ENCODE results near the gene EED. TPM values are rescaled to one million over a fixed set of nuclear protein-coding genes. Genes with fewer than 3 reads are reported as not detected.

Gene EED, protein sequence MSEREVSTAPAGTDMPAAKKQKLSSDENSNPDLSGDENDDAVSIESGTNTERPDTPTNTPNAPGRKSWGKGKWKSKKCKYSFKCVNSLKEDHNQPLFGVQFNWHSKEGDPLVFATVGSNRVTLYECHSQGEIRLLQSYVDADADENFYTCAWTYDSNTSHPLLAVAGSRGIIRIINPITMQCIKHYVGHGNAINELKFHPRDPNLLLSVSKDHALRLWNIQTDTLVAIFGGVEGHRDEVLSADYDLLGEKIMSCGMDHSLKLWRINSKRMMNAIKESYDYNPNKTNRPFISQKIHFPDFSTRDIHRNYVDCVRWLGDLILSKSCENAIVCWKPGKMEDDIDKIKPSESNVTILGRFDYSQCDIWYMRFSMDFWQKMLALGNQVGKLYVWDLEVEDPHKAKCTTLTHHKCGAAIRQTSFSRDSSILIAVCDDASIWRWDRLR
- 25.2 TPM for total RNA-seq

DNA sequence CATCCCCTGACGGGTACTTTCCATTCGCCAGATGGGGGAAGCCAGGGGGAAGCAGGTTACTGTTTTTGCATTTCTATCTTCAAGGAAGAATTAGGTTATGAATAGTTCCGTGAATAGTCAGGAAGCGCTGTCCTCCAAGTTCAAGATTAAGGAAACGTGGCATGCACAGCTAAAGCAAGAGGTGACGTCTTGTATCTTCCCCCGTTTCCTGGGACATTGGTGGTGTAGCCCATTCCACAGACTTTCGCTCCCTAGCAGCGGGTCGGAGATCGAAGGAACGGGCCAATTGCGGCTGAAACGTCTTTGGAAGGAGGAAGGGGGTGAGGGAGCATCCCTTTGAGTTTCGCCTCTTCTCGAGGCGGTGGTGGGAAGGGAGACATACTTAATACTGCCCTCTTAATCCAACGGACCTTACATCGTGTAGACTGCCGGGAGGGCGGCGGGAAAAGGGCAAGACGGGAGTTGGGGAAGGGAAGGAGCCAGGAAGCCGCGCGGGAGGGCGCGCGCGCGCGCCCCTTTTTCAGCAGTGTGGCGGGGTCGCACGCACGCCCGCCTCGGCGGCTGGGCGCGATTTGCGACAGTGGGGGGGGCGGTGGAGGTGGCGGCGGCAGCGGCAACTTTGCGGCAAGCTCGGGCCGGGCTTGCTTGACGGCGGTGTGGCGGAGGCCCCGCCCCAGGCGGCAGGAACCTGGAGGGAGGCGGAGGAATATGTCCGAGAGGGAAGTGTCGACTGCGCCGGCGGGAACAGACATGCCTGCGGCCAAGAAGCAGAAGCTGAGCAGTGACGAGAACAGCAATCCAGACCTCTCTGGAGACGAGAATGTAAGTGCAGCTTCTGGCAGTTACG is at the start of gene EED:
EED (plus strand) TSS at position 232 of the 847 bp plus-strand sequence; CDS start at position 709, 477 bp downstream.
- peak; percentile 98 for DNase-seq

DNA sequence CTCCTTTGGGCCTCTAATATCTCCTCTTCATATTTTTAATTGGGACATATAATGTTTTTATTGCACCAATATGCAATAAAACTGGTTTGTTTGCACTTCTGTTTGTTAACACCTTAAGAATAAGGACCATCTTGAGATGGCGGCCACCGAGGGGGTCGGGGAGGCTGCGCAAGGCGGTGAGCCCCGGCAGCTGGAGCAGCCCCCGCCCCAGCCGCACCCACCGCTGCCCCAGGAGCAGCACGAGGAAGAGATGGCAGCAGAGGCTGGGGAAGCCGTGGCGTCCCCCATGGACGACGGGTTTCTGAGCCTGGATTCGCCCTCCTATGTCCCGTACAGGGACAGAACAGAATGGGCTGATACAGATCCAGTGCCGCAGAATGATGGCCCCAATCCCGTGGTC is 49.6 kb upstream of the EED start:
- no peak for DNase-seq

DNA sequence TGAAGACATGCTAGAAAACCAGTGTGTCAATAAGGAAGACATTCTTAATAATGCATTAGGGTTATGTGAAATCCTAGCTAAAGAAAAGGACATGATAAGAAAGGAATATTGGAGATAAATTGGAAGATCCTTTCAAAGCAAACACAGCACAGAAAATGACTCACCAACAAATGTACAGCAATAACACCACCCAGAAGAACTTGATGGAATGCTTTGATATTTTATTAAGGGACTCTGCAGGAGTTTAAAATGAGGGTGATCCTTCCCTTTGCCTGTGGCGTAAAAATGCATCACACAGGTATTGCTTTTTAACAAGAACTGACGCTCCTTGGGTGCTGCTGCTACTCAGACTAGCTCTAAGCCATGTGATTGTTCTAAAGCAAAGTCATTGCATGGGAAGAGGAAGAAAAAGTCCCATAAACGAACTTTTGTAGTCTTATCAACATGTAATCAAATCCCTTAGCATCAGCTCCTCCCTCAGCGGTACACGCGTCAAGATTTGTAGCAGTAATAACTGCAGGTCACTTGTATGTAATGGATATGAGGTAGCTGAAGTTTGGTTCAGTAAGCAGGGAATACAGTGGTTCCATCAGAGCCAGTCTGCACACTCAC is 48.4 kb upstream of the EED start:
- no peak for DNase-seq

DNA sequence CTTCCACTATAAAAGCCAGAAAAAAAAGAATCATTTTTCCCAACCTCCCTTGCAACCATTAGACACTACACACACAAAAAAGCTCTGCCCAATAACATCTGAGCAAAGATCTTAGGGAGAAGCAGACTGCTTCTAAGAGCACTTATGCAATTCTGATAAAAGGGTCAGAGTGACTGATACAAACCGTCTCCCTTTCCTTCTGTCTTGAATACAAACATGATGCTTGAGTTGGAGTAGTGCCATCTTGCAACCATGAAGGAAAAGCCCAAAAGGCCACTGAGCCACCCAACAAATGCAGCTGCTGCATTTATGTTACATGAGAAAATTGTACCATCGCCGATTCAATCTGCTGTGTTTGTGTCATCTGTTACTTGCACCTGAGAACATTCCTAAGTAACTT is 47.6 kb upstream of the EED start:
- no peak for DNase-seq

DNA sequence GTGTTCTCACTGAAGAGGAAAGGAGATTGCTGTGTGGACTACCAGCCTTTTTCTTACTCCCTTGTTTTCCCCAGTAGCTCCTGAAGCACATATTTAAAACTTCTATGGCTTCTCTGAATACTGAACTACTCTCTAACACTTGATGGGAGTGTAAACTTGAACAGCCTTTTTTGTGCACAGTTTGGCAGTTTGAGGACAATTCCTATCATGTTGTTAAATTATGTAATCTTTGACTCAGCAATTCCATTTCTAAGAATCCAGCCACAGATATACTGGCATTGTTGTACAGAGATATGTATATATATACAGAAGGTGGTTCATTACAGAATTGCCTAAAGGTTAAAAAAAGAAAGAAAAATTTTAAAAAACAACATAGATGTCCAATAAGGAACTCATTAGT is 47.1 kb upstream of the EED start:
- DNase-seq = no peak

DNA sequence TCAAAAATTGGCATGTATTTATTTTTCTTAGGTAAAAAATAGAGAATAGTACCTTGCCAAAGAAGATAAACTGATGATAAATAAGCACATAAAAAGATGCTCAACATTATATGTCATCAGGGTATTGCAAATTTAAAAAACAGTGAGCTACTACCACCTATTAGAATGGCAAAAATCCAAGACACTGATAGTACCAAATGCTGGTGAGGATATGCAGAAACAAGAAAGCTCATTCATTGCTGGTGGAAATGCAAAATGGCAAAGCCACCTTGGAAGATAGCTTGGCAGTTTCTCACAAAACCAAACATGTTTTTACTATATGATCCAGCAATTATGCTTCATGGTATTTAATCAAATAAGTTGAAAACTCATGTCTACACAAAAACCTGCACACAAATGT is 46.4 kb upstream of the EED start:
- no peak for DNase-seq

DNA sequence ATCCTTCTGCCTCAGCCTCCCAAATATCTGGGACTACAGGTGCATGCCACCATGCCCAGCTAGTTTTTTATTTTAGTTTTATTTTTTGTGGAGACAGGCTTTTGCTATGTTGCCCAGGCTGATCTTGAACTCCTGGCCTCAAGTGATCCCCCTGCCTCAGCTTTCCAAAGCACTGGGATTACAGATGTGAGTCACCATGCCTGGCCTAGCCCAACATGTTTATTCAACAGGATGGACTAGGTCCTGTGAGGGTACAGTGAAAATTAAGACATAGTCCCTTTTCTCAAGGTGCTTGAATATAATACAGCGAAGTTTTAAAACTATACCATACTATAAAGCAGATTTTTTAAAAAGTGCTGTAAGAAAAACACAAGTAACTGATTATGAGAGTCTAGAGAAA is 45.2 kb upstream of the EED start:
- DNase-seq = no peak

DNA sequence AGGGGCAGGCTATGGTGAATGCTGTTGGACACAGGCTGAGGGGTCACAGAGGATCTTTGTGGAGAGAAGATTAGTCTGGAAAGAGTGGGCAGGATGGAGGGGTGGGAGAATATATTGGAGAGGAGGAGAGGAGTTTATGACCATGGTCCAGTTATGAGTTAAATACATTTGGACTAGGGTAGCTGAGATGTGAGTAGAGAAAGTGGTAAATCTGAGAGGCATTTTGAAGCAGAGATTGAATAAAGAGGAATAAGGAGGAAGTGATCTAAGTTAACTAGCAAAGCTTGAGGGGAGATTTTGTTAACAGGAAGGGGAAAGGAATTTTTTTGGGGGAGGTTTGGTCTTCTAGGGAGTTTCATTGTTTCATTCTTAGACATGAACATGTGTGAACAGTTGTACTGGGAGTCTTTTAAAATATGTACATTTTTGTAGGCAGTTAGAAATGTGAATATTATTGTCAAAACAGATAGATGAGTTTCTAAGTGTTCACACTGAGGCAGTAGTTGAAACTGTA is 43.1 kb upstream of the EED start:
- DNase-seq = no peak

DNA sequence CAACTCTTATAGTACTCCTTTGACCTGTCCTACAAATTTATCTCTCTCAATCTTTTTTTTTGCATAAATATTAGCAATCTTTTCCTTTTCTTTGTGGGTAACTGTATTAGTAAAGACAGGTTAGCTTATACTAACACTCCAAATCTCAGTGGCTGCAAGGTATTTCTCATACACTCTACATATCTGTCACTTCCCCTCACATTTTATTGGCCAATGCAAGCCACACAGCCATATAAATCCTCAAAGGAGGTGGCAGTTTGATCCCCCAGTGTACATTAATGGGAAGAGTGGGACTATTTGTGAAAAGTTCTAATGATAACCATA is 42.6 kb upstream of the EED start:
- DNase-seq = no peak

DNA sequence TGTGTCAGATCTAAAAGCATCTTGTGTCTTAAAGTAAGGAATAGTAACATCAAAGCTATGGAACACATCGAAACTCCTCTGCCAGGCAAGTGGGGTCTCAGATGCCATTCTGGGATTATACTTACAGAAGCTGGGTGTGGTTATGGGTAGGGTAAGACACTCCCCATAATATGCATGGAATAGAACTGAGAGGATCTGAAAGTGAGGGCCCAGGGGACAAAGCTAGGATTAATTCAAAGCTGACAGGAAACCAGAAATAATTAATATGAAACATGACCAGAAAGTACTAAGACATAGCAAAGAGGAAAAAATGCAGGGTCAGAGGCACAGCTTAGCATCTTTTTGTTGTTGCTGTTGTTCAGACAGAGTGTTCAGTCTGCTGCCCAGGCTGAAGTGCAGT is 40.2 kb upstream of the EED start:
- no peak for DNase-seq

DNA sequence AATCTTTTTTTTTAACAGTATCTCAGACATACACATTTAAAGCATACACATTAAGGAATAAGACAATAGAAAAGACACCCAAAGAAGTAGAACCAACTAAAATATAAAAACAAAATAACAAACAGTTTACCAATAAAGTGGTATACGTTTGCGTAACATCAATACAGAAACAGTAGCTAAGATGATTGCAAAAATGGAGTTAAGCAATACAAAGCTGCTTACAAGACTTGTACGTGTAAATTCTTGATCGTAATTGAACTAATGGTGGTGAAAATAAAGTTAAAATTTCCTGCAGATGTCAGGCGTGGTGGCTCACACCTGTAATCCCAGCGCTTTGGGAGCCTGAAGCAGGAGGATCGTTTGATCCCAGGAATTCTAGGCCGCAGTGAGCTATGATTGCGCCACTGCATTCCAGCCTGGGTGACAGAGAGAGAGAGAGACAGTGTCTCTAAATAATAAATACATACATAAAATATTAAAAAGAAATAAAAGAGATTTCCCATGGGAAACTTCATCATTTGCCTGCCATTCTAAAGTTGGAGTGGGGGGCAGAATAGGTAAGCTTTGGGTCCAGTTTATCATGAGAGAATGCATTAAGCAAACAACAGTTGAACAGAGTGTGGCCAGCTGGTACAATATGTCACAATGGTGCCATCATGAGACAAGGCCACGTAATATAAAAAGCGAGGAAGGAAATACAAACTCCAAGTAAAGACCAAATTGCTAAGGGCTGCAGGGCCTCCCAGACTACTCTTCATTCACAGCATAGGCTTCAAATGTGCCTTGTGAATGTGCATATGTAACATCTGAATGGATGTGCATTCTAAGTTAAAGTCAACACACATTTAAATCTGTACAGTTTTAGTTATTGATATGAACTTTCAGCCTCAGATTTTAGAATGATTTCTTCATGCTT is 38.9 kb upstream of the EED start:
- DNase-seq = peak; percentile 44

DNA sequence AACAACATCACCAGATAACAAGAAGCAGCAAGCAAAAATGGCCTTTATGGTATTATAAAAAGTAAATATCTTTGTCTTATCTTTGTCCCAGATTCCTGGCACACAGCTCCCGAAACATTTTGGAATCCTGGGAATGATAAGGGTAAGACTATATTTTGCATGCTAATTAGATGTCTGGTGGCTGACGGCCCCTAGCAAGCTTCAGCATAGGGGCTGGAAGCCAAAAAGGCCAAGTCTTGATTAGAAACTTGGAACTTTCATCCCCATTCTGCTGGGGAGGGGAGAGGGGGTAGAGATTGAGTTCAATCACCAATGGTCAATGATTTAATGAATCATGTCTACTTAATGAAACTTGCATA is 38.2 kb upstream of the EED start:
- DNase-seq = no peak

DNA sequence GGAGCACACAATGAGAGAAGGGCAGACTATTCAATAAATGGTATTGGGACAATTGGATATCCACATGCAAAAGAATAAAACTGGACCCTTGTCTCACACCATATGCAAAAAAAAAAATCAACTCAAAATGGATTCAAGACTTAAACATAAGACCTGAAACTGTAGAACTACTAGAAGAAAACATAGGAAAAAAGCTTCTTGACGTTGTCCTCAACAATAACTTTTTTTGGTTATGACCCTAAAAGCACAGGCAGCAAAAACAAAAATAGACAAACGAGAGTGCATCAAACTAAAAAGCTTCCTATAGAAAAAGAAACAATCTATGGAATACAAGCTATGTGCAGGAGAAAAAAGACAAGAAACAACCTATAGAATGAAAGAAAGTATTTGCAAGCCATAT is 37.1 kb upstream of the EED start:
- DNase-seq = no peak

DNA sequence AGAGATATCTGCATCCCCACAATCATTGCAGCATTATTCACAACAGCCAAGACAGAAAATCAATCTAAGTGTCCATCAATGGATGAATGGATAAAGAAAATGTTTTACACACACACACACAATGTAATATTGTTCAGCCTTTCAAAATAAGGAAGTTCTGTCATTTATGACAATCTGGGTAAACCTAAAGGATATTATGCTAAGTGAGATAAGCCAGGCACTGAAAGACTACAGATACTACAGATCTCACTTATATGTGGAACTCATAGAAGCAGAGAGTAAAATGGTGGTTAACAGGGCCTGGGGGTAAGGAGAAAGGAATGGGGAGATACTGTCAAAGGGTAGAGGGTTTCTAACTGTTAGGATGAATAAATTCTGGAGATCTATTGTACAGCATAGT is 36.0 kb upstream of the EED start:
- DNase-seq = no peak

DNA sequence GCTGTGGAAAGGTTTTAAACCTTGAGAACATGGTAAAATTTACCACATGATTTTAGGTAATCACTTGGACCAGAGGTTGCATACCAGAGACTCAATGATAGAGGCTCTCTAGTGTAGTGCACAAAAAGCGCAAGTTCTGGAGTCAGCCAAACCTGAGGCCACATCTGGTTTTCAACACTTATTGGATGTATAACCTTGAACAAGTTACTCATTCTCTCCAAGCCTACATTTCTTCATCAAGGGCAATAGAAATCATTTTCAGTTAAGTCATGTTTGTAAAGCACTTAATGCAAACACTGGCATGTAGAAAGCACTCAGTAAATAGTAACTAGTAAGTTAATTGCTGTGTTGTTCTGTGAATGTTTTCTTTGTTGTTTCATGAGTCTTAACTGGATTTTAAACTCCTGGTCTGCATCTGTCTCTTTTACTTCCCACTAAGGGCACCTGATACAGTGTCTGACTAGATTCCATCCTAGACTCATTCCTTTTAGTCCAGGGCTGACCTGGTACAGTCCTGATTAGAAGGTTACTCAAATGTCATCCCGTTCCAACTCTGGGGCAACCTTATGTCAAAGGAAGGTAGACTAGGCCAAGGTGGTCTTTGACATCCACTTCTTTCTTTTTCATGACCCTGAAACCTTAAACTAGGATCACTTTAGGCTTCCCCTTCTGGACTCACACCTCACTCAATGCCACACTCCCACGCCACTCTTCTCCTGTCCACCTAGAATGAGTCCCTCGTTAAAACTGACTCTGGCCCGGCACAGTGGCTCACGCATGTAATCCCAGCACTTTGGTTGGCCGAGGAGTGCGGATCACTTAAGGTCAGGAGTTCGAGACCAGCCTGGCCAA is 34.5 kb upstream of the EED start:
- DNase-seq = no peak

DNA sequence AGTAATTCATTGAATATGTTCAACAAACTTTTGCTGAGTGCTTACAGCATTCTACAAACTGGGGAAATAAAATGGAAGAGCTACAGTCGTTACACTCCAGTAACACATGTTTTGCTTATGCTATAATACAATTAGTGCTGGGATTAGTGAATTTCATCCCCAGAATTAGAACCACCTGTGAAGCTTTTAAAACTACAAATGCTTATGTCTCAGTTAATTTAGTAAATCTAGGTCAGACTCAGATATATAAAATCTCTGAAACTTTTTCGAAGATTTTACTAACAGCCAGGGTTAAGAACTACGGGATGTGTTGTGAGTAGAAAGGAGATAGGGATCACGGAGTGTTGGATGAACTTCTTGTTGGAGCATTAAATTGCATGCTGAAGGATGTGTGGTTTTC is 33.7 kb upstream of the EED start:
- peak; percentile 74 for DNase-seq

DNA sequence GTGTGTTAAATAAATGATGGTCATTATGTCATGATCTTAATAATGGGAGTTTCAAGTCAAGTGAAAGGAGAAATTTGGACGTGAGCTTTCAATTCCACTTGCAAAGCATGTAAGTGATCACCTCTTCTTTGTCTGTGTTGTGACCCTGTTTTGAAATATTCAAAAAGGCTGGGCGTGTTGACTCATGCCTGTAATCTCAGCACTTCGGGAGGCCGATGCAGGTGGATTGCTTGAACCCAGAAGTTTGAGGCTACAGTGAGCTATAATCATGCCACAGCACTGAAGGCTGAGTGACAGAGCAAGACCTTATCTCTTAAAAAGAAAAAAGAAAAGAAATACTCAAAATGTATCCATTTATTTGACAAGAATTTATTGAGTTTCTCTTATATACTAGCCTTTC is 32.9 kb upstream of the EED start:
- DNase-seq = no peak

DNA sequence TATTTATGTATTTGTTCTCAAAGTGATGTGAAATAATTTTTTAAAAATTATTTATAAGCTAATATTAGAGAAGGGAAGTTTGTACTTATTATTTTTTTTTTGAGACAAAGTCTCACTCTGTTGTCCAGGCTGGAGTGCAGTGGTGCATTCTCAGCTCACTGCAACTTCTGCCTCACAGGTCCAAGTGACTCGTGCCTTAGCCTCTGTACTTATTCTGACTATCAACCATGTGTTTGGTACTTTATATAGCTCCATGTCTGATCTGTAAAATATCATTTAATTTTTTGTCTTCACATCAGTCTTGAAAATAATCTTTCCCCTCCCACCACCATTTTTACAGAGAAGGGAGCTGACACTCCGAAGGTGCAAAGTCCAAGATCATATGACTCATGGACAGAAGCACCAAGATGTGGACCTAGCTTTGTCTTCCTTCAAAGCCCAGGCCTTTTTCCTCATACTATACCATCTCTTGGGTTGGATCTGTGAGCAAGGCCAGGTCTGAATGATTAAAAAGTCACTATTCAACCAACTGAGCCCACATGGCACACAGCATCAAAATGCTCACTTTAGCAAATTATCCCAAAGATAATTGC is 32.4 kb upstream of the EED start:
- no peak for DNase-seq

DNA sequence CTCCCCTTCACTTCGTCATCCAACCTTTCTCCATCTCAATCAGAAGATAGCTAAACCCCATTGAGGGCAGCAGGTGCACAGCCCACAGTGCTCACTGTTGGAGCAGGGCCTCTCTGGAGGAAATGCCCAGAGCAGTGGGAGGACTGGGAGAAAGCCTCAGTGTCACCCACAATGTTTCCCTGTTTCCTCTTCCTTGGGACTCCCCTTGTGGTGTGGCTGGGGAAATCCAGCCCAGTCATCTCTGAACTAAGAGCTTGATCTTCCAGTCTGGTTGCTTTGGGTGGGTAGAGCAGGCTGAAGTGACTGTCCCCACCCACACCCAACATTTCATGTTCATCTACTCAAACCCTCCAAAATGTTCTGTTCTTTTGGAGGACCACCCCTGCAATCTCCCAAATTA is 29.8 kb upstream of the EED start:
- DNase-seq = no peak
